Measurements from ENCODE around the gene TMUB2. TPM values are rescaled to one million over a fixed set of nuclear protein-coding genes. Genes with fewer than 3 reads are reported as not detected.
"Not testable (repeated sequence)": the region's sequence is repeated elsewhere in the genome, so short reads cannot be mapped to it uniquely, and the experiment has no call there.

Gene TMUB2
- total RNA-seq, 2 donors from 2014 or later, result 42.9 to 67.2 TPM

DNA sequence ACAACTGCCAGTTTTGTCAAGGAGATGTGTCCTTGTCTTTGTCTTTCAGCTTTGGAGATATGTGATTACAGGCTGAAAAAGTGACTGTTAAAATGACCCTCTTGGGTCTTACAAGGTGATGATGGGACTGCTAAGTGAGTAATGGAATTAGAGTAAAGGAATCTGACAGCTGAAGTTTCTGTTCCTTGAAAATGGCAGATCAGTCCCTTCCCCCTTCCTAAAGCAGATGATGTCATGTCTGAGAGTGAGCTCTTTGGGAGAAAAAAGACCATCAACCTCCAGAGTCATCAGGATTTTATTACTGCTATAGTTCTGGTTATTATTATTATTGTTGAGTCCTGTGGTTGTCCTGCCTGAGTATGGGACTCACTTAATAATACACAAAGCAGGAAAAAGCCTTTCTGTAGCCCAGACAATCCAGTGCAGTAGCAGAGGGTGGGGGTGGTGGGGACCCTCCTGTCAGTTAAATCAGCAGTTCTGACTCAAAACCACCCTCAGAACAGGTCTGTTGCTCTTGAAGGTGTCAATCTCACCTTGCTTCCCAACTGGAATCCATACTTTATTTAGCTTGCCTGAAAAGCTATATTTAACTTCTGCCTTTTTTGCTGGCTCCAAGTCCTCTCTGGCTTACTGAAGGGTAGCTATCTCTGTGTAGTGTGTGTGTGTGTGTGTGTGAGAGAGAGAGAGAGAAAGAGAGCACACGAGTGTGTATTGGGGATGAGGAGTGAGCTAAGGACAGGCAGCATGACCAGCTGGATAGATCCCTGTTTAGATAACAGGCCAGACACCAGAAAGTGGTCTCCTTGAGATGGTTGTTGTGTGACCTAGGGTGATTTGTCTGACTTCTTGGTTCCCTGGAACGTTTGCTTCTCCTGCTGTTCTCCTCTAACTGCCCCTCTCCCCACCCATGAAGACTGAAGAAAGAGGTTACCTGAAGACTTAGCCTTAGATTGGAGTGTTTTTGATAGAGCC, 40.1 kb upstream of the TMUB2 start:
- 62% methylated on average over 2 of the region's 2 CpGs for WGBS
- Histone ChIP-seq H3K27me3 (replicated peaks; ENCODE audit: insufficient read depth) (no peaks in the 10 kb centered on the region), H3K36me3 (no peaks in the 10 kb centered on the region), H3K4me3 (no peak overlapping the region), H3K4me1 (replicated peaks) (no peaks in the 10 kb centered on the region), H3K27ac (no peak overlapping the region), H3K9me3 (no peaks in the 10 kb centered on the region)
- DNase-seq (ENCODE audit: low spot score), result no peak
- no peak for TF ChIP-seq POLR2AphosphoS5 (IDR thresholded peaks at IDR 0.05)
- TF ChIP-seq POLR2A (IDR thresholded peaks at IDR 0.05), result no peak
- TF ChIP-seq, protein P1, sequence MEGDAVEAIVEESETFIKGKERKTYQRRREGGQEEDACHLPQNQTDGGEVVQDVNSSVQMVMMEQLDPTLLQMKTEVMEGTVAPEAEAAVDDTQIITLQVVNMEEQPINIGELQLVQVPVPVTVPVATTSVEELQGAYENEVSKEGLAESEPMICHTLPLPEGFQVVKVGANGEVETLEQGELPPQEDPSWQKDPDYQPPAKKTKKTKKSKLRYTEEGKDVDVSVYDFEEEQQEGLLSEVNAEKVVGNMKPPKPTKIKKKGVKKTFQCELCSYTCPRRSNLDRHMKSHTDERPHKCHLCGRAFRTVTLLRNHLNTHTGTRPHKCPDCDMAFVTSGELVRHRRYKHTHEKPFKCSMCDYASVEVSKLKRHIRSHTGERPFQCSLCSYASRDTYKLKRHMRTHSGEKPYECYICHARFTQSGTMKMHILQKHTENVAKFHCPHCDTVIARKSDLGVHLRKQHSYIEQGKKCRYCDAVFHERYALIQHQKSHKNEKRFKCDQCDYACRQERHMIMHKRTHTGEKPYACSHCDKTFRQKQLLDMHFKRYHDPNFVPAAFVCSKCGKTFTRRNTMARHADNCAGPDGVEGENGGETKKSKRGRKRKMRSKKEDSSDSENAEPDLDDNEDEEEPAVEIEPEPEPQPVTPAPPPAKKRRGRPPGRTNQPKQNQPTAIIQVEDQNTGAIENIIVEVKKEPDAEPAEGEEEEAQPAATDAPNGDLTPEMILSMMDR (IDR thresholded peaks at IDR 0.05), result no peak
- intact Hi-C loops (cut with DNase I), result no loop called here

DNA sequence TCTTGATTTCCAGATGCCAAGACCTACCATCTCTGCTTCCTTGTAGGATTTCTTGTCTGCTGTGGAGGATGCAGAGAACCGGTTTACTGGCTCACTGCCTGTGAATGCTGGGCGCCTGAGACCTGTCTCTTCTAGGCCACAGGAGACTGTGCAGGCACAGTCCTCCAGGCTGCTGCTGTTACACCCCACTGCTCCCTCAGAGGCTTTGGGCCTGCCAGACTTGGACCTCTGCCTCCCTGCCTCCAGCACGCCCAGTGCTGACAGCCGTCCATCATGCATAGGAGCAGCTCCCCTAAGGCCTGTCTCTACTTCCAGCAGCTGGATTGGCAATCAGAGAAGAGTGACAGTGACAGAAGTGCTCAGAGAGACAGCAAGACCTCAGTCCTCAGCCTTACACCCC, 39.0 kb upstream of the TMUB2 start:
- no peaks in the 10 kb centered on the region for H3K36me3 ChIP-seq
- H3K4me1 ChIP-seq (replicated peaks), result no peaks in the 10 kb centered on the region
- no peak for DNase-seq (ENCODE audit: low spot score)
- no peaks in the 10 kb centered on the region for H3K27me3 ChIP-seq (replicated peaks; ENCODE audit: insufficient read depth)
- H3K4me3 ChIP-seq, result no peak overlapping the region
- 91% methylated on average over 4 of the region's 4 CpGs for WGBS
- no peak for TF ChIP-seq POLR2A (IDR thresholded peaks at IDR 0.05)
- TF ChIP-seq POLR2AphosphoS5 (IDR thresholded peaks at IDR 0.05), result no peak
- TF ChIP-seq, protein P1 (IDR thresholded peaks at IDR 0.05), result no peak
- H3K27ac ChIP-seq, result no peak overlapping the region
- H3K9me3 ChIP-seq, result no peaks in the 10 kb centered on the region
- intact Hi-C loops (cut with DNase I), result no loop called here

DNA sequence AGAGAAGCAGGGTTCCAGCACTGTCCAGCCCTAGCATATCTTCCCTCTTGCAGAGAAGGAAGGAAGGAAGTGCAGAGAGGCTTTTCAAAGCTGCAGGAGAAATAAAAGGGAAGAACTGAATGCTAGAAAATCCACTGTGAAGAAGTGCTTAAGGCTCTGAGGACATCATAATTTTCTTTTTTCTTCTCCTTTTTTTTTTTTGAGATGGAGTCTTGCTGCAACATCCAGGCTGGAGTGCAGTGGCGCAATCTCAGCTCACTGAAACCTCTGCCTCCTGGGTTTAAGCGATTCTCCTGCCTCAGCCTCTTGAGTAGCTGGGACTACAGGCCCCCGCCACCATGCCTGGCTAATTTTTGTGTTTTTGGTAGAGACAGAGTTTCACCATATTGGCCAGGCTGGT, 37.7 kb upstream of the TMUB2 start:
- H3K9me3 ChIP-seq; H3K4me3 ChIP-seq; intact Hi-C loops (cut with DNase I); H3K27ac ChIP-seq; H3K4me1 ChIP-seq (replicated peaks); H3K36me3 ChIP-seq; DNase-seq (ENCODE audit: low spot score); H3K27me3 ChIP-seq (replicated peaks; ENCODE audit: insufficient read depth): not testable (repeated sequence)
- 94% methylated on average over 3 of the region's 3 CpGs for WGBS

DNA sequence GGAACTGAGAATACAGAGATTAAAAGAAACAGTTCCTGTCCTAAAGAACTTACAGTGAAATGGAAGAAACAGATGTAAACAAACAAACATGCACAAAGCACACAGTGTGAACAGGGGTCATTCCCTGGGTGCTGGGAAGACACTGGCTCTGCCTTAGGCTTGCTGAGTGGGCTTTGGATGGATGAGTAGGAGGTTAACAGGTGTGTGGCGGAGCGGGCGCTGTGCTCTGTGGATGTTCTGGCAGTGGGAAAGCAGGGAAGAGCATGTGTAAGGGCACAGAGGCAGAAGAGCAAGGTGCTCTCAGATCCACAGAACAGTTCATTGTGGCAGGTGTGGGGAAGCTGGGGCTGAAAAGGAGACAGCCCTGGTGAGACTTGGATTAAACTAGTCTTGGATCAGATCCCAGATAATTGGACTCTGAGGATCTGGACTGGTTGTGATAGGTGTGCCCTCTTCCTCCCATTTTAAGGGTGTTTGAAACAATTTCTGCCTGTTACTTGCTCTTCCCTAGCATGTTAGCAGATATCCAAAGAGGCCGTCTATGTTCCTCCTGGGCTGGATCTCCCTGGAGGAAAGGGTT, 36.9 kb upstream of the TMUB2 start:
- no peak for DNase-seq (ENCODE audit: low spot score)
- no peaks in the 10 kb centered on the region for H3K27me3 ChIP-seq (replicated peaks; ENCODE audit: insufficient read depth)
- H3K4me1 ChIP-seq (replicated peaks), result no peaks in the 10 kb centered on the region
- intact Hi-C loops (cut with DNase I), result no loop called here
- no peak overlapping the region for H3K27ac ChIP-seq
- no peak for TF ChIP-seq POLR2AphosphoS5 (IDR thresholded peaks at IDR 0.05)
- no peak for TF ChIP-seq POLR2A (IDR thresholded peaks at IDR 0.05)
- TF ChIP-seq, protein P1 (IDR thresholded peaks at IDR 0.05), result no peak
- WGBS, result 98% methylated on average over 4 of the region's 4 CpGs
- no peaks in the 10 kb centered on the region for H3K9me3 ChIP-seq
- no peaks in the 10 kb centered on the region for H3K36me3 ChIP-seq
- H3K4me3 ChIP-seq, result no peak overlapping the region

GRCh38 chr17:44152875-44153274, 33.9 kb upstream of the TMUB2 start:
- no peaks in the 10 kb centered on the region for H3K27me3 ChIP-seq (replicated peaks; ENCODE audit: insufficient read depth)
- WGBS, result 92% methylated on average over 4 of the region's 4 CpGs
- no peak for TF ChIP-seq POLR2A (IDR thresholded peaks at IDR 0.05)
- TF ChIP-seq, protein P1 (IDR thresholded peaks at IDR 0.05), result no peak
- TF ChIP-seq POLR2AphosphoS5 (IDR thresholded peaks at IDR 0.05), result no peak
- H3K27ac ChIP-seq, result no peak overlapping the region
- H3K36me3 ChIP-seq, result no peaks in the 10 kb centered on the region
- no peaks in the 10 kb centered on the region for H3K9me3 ChIP-seq
- H3K4me1 ChIP-seq (replicated peaks), result no peaks in the 10 kb centered on the region
- intact Hi-C loops (cut with DNase I), result no loop called here
- no peak overlapping the region for H3K4me3 ChIP-seq
- DNase-seq (ENCODE audit: low spot score), result no peak
